Stimulated activated CD8-positive, alpha-beta memory T cell treated with anti-CD3 and anti-CD28 coated beads, Interleukin-2, amount 100 ng/mL, for 1 hour (primary cell): Measurements from ENCODE around the gene ERI3.

Experiments used
- DNase-seq, 2 donors: peaks; one replicate each; pipeline ENCODE4 v3.0.0-alpha.2; 2020; ENCODE audit warnings: low read depth in 2 of 2

The ERI3 gene

GRCh38 chr1:44354840-44355581 lies at the start of gene ERI3:
ERI3 (minus strand) TSS chr1:44355257; CDS start chr1:44355026, 231 bp downstream.
- DNase-seq = peak; percentile 89 to 93

- DNase-seq = no peak
Observed at GRCh38 chr1:44401256-44402228, 46.5 kb upstream of the ERI3 start.

DNA sequence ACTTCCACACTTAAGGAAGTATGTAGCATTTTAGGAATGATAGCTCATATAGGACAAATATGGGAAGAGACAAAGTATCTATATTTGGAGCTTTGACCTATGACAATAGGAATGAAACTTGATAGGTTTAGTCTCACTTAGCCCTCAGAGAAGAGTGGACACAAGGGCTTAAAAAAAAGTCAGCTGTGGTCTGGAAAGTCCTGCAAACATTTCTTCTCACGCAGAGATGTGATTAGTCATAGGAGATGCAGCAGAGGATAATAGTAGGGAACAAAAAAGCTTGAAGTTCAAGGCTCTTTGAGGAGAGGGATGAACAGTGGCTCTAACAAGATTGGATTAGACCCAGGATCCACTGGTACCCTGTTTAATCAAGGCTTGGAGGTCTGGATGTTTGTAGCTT lies 35.2 kb upstream of the ERI3 start:
- DNase-seq = no peak

DNA sequence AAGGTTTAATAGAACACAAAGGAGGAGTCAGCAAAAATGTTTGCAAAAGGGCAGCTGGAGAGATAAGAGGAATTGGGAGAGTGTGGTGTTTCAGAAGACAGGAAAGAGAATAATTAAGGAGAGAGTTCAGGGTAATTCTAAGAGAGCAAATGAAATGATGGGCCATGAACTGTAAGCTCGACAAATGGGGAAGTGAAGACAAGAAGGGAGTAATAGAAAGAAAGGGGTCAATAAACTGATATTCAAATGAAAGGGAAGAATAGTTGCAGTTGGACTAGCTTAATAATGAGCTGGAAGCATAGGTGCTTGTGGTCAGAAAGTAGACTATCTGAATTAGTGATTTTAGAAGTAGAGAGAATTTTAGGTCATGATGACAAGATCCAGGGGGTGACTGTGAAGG lies 34.4 kb upstream of the ERI3 start:
- no peak for DNase-seq

DNA sequence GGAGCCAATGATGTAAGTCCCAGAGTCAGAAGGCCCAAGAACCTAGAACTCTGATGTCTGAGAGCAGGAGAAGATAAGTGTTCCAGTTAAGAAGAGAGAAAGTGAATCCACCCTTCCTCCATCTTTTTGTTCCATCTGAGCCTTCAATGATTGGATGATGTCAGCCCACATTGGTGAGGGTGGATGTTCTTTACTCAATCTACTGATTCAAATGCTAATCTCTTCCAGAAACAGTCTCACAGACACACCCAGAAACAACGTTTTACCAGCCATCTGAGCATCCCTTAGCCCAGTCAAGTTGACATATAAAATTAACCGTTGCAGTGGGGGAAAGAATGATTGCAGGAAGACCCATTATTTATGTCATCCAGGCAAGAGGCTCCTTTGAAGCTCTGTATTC lies 33.5 kb upstream of the ERI3 start:
- no peak for DNase-seq

- DNase-seq = no peak
Observed at GRCh38 chr1:44380666-44381177, 25.7 kb upstream of the ERI3 start.

GRCh38 chr1:44377925-44378784 lies 23.1 kb upstream of the ERI3 start:
- peak in 1 of 2 donors; percentile 15 for DNase-seq

DNA sequence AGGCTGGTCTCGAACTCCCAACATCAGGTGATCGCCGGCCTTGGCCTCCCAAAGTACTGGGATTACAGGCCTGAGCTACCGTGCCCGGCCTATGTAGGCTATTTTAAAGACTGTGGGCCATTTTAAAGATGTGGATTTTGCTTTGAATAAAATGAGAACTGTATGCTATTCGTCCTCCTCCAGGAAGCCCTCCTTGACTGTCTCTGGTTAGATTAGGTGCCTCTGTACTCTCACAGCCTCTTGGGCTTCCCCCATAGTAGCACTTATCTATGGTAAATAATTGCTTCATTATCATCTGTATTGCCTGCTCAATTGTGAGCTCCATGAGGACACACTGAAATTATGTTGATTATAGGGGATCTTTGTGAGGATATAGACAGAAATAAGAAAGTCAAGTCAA lies 20.5 kb upstream of the ERI3 start:
- DNase-seq = no peak

DNA sequence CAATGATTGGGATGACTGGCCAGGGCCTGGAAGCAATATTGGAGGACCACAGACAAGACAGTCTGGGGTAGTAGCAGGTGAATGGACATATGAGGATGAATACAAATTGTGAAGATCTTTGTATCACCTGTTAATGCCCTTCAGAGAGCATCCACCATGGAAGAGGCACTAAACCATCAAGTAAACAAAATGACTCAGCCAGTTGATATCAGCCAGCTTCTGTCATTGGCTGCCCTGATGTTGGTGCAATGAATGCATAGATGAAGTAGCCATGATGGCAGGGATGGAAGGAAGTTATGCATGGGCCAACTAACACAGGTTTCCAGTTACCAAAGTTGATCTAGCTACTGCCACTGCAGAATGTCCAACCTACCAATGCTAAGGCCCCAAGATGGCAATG lies 16.1 kb upstream of the ERI3 start:
- no peak for DNase-seq

DNA sequence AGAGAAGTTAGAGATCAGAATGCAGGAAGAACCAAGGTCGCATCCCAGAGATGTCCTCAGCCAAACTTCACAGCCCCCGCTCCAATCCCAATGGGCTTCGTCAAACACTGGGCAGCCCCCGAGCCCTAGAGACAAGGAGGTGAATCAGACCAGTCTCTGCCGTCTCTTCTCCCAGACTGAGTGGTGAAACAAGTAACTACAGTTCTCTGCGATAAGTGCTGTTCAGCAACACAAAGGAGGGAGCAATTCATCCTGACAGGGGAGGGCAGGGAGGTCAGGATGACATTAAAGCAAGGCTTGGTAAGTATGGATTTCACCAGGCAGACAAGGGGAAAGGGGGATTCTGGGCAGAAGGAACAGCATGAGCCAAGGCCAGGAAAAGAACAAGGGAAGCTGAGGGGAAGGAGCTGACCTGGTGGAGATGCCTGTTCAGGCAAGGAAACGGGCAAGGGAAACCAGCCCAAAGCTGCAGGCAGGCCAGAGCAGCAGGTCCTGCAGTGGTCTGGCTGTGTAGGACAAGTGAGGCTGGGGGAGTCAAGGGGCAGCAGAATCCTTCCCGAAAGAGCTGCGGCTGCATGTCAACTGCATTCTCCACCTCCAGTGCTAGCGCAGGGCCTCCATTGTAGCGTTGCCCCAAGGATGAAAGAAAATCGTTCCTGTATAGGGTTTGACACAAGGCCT lies 13.6 kb upstream of the ERI3 start:
- no peak for DNase-seq

GRCh38 chr1:44367944-44368343 lies 12.9 kb upstream of the ERI3 start:
- DNase-seq = no peak

GRCh38 chr1:44366371-44366975 lies 11.4 kb upstream of the ERI3 start:
- DNase-seq = no peak

DNA sequence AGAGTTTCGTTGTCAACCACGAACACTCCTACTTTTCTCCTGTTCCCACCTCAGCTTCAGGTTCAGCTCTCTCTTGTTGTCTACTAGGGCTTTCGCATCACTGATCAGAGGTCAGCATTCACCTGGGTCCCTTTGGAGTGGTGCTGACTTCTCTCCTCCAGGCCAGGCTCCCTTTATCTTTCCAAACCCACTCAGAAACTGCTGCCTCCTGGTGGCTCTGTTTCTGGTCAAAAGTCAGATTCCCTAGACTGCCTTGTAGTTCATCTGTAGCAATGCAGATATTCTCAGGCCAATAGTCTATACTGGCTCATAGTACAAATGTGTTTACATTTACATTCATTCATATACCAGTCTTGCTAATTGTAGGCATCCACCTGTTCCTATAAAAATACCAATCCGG lies 6.4 kb upstream of the ERI3 start:
- DNase-seq = no peak

DNA sequence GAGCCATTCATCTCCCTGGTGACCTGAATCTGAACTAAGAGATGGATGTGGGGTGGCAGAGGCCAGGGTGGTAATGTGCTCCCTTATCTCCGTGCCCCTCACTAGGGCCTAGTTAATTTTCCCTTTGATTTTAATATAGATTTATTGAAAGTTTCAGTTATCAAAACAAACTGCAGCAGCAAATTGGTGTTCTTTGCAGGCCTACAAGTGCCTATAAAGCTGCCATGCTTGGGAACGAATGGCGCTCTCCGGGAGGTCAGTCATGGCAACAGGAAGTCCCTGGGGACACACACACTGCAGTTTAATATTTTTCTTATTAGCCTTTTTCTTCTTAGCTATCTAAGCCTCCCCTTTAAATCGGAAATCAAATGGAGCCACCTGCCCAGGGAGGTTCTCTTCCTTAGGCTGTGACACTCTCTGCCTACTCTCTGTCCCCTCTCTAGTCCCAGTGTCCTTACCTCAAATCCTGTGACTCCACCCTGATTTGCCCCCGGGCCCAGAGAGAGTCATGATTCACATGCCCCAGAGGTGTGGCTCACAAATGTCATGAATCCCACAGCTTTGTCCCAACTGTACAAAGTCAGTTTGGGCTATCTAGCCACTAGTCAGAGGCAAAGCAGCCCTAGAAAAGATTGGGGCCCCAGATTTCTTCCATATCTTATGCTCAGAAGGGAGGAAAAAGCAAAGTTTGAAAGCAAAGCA lies 4.3 kb upstream of the ERI3 start:
- no peak for DNase-seq

DNA sequence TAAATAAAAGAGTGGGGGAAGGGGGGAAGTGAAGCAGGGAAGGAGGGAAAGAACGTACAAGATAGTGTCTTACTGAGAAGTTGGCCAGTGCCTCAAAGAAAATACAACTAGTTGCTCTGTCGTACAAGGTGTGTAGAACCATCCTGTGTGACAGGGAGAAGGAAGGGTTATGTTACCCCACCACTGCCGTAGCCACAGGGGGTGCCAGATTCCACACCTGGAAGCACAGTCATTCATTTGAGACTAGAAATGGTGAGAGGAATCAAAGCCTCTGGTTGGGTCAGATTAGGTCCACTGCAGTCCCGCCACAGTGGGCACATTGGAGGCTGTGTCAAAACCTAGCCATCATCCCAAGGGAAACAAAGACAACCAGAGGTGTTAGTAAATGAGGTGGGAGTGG lies 2.7 kb upstream of the ERI3 start:
- no peak for DNase-seq

- DNase-seq = no peak
Observed at GRCh38 chr1:44355582-44356305, 687 bp upstream of the ERI3 start.

DNA sequence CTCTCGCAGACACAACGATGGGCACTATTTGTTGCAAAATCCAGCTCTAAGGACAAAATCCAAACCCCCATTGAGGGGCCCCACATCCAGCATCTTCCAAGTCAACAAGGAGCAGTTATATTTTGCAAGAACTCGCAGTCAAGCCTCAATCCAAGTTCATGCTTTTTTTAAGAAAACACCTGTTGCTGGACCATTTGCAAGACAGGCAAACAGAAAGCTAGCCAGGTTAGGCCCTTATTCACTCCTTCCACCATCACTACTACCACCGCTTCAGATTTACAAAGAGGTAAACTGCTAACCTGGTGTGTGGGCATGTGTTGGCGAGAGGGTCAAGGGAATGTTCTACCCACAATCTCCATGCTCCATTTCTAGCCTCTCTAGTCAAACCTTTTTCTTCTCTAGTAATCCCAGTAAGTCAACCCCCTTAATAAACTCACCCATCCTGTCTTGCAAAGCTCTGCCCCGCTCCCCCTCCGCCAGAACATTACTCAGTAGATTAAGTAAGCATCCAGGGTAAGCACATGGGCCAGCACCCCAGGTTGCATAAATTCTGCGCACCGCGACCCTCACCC lies 703 bp downstream of the ERI3 start:
- DNase-seq = no peak

DNA sequence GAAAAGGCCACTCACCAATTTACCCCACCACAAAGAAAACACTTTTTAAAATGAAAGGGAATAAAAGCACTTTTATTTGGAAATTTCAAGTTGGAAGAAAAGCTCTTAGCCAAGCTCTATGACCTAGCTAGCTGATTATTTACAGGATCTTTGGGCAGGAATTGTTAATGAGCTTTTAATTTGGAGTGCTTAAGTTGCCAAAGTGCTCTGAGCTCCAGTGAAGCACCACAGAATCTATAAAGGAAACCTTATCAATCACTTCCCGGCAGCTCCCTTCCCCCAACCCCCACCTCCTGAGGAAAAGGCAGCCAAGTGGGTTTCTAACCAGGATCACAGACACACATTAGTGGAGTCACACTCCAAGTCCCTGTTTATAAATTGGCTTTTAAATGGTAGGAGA lies 1.5 kb downstream of the ERI3 start:
- DNase-seq = no peak

DNA sequence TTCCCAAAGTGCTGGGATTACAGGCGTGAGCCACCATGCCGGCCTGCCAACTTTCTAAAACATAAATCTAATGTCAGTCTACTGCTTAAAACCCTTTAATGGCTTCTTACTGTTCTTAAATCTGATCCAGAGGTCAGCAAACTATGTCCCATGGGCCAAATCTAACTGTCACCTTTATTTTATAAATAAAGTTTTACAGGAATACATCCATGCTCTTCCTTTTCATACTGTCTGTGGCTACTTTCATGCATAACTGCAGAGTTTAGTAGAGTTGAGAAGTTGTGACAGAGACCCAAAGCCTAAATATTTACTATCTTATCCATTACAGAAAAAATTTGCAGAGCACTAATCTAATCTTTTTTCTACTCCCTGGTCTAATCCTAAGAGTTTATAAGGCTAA lies 3.8 kb downstream of the ERI3 start:
- no peak for DNase-seq
